Endodermal cell (in vitro differentiated cells): ENCODE measurements around the gene ANKRD12. TPM values are rescaled to one million over a fixed set of nuclear protein-coding genes. Genes with fewer than 3 reads are reported as not detected.

ENCODE experiments used
- DNase-seq: peaks from one replicate; pipeline ENCODE4 v3.0.0-alpha.2; 2017
- H3K27ac ChIP-seq: 2 replicates; pipeline ENCODE4 v1.5.1; 2013; ENCODE audit warnings: mild to moderate bottlenecking, low read depth, low read length, moderate library complexity
- H3K27me3 ChIP-seq: 2 replicates; pipeline ENCODE4 v1.6.1; 2013; ENCODE audit warnings: mild to moderate bottlenecking, low read length, moderate library complexity; ENCODE audit not compliant: insufficient read depth, control insufficient read depth, poor library complexity, severe bottlenecking
- H3K36me3 ChIP-seq: 2 replicates; pipeline ENCODE4 v1.7.0; 2013; ENCODE audit warnings: mild to moderate bottlenecking, low read length, moderate library complexity; ENCODE audit not compliant: control insufficient read depth, insufficient read depth
- H3K4me1 ChIP-seq: one replicate; pipeline ENCODE4 v1.7.0; 2013; ENCODE audit warnings: low read length; ENCODE audit not compliant: control insufficient read depth, insufficient read depth
- H3K4me3 ChIP-seq: 2 replicates; pipeline ENCODE4 v1.5.1; 2013; ENCODE audit warnings: mild to moderate bottlenecking, low read length, moderate library complexity
- H3K9ac ChIP-seq: 2 replicates; pipeline ENCODE4 v1.6.1; 2013; ENCODE audit warnings: mild to moderate bottlenecking, low read length, moderate library complexity; ENCODE audit not compliant: poor library complexity, severe bottlenecking; ENCODE audit errors: extremely low read depth
- H3K9me3 ChIP-seq: 2 replicates; pipeline ENCODE4 v1.6.1; 2013; ENCODE audit warnings: mild to moderate bottlenecking, low read length, moderate library complexity; ENCODE audit not compliant: control insufficient read depth
- H3K27ac Mint-ChIP-seq: 2 replicates; pipeline ENCODE4 v1.8.0; 2020; ENCODE audit warnings: mixed read lengths
- H3K27me3 Mint-ChIP-seq: 2 replicates; pipeline ENCODE4 v1.8.0; 2021; ENCODE audit warnings: mild to moderate bottlenecking, mixed read lengths; ENCODE audit not compliant: insufficient read depth
- H3K36me3 Mint-ChIP-seq: 2 replicates; pipeline ENCODE4 v1.8.0; 2020; ENCODE audit warnings: low read depth, mixed read lengths
- H3K4me1 Mint-ChIP-seq: 2 replicates; pipeline ENCODE4 v1.8.0; 2020; ENCODE audit warnings: mixed read lengths
- H3K4me3 Mint-ChIP-seq: 2 replicates; pipeline ENCODE4 v1.8.0; 2020; ENCODE audit warnings: mild to moderate bottlenecking, moderate library complexity, mixed read lengths
- H3K9me3 Mint-ChIP-seq: 2 replicates; pipeline ENCODE4 v1.8.0; 2020; ENCODE audit warnings: mild to moderate bottlenecking, mixed read lengths
- WGBS, 2 experiments: methylation state at CpG; one replicate each; pipeline versions ENCODE4 v1.1.5 to v1.1.7; 2013; ENCODE audit warnings: missing lambda C conversion rate in 2 of 2, mixed read lengths in 1 of 2; ENCODE audit not compliant: insufficient coverage in 1 of 2, insufficient read length in 1 of 2; 5-methylcytosine and 5-hydroxymethylcytosine counted together
- total RNA-seq, 2 donors: library from RNA; stranded (reverse); fragmentation: NEBNext Ultra II Directional in 1 of 2; extraction: Animal tissue kit (Norgen Biotek cat#: 25700) in 1 of 2; gene quantifications; 2 replicates in 1 of 2; 3 replicates in 1 of 2; pipeline ENCODE4 v1.2.1, GENCODE V29; 2021
- TF ChIP-seq, protein P1 (sequence below): fragments of 200-600 bp; sonication (generic); conservative IDR thresholded peaks from 2 replicates; pipeline ENCODE4 v1.5.0; 2021; ENCODE audit warnings: antibody characterized with exemption, mild to moderate bottlenecking

ANKRD12 gene
- total RNA-seq, 2 donors from 2014 or later = 36.0 to 41.6 TPM

DNA sequence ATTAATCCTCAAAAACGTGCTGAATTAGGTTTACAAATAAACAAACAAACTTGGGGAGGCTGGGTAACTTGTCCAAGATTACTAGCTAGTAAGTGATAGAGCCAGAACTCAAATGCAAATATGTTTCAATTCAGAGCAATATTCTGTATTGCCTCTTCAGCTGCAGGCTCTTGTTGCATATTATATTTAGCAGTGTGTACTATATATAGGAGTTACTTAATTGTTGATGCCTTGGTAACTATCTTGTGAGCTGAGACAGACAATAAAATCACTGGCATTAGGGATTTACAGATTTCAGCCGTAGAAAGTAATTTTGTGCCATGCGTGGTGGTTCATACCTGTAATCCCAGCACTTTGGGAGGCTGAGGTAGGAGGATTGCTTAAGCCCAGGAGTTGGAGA lies 10.2 kb upstream of the ANKRD12 start:
- Mint-ChIP-seq H3K36me3 (peaks cover 72% of the 10 kb centered on the region), H3K4me1 (no peaks in the 10 kb centered on the region), H3K4me3 (no peak overlapping the region), H3K27me3 (no peaks in the 10 kb centered on the region), H3K27ac (no peak overlapping the region), H3K9me3 (no peaks in the 10 kb centered on the region)
- no peak overlapping the region for H3K9ac ChIP-seq
- WGBS, 2 experiments = 83 to 95% methylated on average over 1 to 3 of the region's 3 CpGs
- DNase-seq = no peak
- H3K27ac ChIP-seq = no peak overlapping the region
- no peaks in the 10 kb centered on the region for H3K9me3 ChIP-seq
- H3K4me1 ChIP-seq = no peaks in the 10 kb centered on the region
- no peak overlapping the region for H3K4me3 ChIP-seq
- TF ChIP-seq, protein P1, sequence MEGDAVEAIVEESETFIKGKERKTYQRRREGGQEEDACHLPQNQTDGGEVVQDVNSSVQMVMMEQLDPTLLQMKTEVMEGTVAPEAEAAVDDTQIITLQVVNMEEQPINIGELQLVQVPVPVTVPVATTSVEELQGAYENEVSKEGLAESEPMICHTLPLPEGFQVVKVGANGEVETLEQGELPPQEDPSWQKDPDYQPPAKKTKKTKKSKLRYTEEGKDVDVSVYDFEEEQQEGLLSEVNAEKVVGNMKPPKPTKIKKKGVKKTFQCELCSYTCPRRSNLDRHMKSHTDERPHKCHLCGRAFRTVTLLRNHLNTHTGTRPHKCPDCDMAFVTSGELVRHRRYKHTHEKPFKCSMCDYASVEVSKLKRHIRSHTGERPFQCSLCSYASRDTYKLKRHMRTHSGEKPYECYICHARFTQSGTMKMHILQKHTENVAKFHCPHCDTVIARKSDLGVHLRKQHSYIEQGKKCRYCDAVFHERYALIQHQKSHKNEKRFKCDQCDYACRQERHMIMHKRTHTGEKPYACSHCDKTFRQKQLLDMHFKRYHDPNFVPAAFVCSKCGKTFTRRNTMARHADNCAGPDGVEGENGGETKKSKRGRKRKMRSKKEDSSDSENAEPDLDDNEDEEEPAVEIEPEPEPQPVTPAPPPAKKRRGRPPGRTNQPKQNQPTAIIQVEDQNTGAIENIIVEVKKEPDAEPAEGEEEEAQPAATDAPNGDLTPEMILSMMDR = no peak
- H3K36me3 ChIP-seq = peaks cover 80% of the 10 kb centered on the region
- H3K27me3 ChIP-seq = no peaks in the 10 kb centered on the region

DNA sequence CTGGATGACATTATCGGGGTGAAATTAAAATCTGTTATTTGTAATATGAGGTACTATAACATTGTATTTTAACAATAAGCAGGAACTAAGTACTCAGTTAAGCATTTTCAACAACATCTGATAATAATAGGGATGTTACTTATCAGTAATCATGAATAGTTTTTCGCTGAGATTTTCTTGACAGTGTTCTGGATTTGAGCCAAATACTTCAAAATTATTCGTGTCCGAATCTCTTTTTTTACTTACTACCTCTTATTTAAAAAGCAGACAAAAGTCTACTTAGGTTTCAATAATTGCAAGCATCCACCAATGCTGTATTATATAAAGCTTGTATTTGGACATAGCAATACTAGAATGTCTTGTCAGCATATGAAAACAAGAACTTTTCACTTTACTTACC lies 6.4 kb upstream of the ANKRD12 start:
- Histone ChIP-seq H3K4me1 (no peaks in the 10 kb centered on the region), H3K27me3 (no peaks in the 10 kb centered on the region), H3K4me3 (no peak overlapping the region), H3K9me3 (no peaks in the 10 kb centered on the region), H3K36me3 (peaks cover 80% of the 10 kb centered on the region), H3K27ac (no peak overlapping the region), H3K9ac (no peak overlapping the region)
- H3K9me3 Mint-ChIP-seq = no peaks in the 10 kb centered on the region
- H3K36me3 Mint-ChIP-seq = peaks cover 75% of the 10 kb centered on the region
- H3K4me3 Mint-ChIP-seq = no peak overlapping the region
- DNase-seq = no peak
- peaks cover 7% of the 10 kb centered on the region for H3K4me1 Mint-ChIP-seq
- H3K27ac Mint-ChIP-seq = no peak overlapping the region
- TF ChIP-seq, protein P1 = no peak
- 92 to 100% methylated on average over 1 to 3 of the region's 4 CpGs for WGBS, 2 experiments
- H3K27me3 Mint-ChIP-seq = no peaks in the 10 kb centered on the region

DNA sequence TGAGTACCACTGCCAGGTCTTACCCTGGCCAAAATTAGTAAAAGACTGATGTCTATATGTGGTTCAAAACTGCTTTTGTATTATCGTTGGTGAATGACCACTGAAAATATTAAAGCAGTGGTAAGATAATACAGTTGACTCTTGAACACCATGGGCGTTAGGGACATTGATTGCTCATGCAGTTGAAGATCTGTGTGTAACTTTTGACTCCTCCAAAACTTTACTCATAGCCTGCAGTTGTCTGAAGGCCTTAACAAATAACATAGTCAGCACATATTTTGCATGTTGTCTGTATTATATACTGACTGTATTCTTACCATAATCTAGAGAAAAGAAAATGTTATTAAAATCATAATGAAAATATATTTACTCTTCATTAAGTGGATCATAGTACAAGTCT lies 5.8 kb upstream of the ANKRD12 start:
- Mint-ChIP-seq H3K36me3 (peaks cover 69% of the 10 kb centered on the region), H3K4me3 (no peak overlapping the region), H3K4me1 (peaks cover 13% of the 10 kb centered on the region), H3K27ac (no peak overlapping the region), H3K27me3 (no peaks in the 10 kb centered on the region), H3K9me3 (no peaks in the 10 kb centered on the region)
- Histone ChIP-seq H3K27me3 (no peaks in the 10 kb centered on the region), H3K4me1 (no peaks in the 10 kb centered on the region), H3K36me3 (peaks cover 74% of the 10 kb centered on the region), H3K4me3 (no peak overlapping the region), H3K27ac (no peak overlapping the region), H3K9me3 (no peaks in the 10 kb centered on the region), H3K9ac (no peak overlapping the region)
- TF ChIP-seq, protein P1 = no peak
- no peak for DNase-seq
- 88 to 100% methylated on average over 2 of the region's 2 CpGs for WGBS, 2 experiments
